NCI-H524 treated with DMSO at 0.1 percent for 48 hours (cell line): ENCODE results near the gene AXIN1.
A peak's percentile ranks its signal among the peaks of the same experiment; 100 is the strongest.
"Not testable (repeated sequence)": the region's sequence is repeated elsewhere in the genome, so short reads cannot be mapped to it uniquely, and the experiment has no call there.

Experiments
- DNase-seq: peaks from one replicate; lab custom pipeline; 2025; lab: John Stamatoyannopoulos, UW

Gene AXIN1, protein sequence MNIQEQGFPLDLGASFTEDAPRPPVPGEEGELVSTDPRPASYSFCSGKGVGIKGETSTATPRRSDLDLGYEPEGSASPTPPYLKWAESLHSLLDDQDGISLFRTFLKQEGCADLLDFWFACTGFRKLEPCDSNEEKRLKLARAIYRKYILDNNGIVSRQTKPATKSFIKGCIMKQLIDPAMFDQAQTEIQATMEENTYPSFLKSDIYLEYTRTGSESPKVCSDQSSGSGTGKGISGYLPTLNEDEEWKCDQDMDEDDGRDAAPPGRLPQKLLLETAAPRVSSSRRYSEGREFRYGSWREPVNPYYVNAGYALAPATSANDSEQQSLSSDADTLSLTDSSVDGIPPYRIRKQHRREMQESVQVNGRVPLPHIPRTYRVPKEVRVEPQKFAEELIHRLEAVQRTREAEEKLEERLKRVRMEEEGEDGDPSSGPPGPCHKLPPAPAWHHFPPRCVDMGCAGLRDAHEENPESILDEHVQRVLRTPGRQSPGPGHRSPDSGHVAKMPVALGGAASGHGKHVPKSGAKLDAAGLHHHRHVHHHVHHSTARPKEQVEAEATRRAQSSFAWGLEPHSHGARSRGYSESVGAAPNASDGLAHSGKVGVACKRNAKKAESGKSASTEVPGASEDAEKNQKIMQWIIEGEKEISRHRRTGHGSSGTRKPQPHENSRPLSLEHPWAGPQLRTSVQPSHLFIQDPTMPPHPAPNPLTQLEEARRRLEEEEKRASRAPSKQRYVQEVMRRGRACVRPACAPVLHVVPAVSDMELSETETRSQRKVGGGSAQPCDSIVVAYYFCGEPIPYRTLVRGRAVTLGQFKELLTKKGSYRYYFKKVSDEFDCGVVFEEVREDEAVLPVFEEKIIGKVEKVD

DNA sequence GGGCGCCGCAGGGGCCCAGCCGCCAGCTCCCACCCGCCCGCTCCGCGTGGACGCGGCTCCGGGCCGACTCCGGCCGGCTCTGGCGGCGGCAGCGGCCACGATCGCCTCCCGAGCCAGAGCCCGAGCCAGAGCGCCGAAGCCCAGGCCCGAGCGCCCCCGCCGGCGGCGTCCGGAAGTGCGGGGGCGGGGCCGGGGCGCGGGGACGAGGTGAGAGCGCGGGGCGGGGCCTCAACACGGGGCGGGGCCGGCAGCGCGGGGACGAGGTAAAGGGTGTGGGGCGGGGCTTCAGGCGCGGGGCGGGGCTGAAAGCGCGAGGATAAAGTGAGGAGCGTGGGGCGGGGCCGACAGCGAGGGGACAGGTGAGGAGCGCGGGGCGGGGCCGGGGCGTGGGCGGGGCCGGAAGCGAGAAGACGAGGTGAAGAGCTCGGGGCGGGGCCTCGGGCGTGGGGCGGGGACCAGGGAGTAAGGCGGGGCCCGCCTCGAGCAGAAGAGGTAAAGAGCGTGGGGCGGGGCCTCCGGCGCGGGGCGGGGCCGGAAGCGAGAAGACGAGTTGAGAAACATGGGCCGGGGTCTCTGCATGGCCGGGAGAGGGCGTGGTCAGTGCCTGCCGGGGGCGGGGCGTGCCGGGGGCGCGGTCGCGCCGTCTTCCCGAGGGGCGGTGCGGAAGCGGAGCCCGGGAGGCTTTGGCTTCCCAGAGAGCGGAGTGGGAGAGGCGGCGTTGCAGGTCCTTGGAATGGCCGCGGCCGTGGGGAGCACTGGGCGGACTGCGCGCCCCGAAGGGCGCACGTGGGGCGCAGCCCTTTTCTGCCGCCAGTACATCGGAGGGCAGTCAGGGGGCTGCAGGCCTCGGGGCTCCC lies at the start of gene AXIN1:
Gene AXIN1 (minus strand): TSS at position 177 of the 857 bp plus-strand sequence. CDS start 5,698 bp downstream, outside the sequence.
- peak; percentile 90 for DNase-seq

DNA sequence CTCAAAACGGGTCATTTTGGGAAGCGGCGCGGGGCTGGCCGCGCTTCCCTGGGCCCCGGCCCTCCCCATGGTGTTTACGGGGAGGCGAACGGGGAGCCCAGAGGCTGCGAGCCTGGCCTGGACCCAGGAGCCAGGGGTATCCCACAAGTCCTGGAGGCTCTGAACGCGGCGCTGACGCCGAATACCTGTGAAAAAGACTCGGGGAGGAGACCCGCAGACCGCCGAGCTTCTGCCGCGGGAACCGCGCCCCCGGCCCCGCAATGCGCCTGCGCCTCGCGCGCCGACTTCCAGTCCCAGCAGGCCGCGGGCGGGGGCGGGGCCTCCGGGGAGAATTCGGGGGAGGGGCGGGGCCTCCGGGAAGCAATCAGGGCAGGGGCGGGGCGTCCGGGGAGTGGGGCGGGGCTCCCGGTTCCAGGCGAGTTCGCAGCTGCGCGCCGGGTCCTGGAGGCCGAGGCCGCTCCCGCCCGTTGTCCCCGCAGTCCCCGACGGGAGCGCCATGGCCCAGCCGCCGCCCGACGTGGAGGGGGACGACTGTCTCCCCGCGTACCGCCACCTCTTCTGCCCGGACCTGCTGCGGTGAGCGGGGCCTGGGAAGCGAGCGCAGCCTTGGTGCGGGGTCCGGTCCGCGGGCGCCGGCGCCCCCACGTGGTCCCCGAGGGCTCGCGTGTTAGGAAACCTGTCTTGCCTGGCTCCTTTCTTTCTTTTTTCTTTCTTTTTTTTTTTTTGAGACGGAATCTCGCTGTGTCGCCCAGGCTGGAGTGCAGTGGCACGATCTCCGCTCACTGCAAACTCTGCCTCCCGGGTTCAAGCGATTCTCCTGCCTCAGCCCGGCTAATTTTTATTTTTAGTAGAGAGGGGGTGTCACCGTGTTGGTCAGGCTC lies 49.2 kb upstream of the AXIN1 start, which contains the start of gene DECR2:
Gene DECR2 (plus strand): TSS at position 418 of the 881 bp plus-strand sequence. CDS start 79 bp downstream, at position 497.
- DNase-seq = no peak

DNA sequence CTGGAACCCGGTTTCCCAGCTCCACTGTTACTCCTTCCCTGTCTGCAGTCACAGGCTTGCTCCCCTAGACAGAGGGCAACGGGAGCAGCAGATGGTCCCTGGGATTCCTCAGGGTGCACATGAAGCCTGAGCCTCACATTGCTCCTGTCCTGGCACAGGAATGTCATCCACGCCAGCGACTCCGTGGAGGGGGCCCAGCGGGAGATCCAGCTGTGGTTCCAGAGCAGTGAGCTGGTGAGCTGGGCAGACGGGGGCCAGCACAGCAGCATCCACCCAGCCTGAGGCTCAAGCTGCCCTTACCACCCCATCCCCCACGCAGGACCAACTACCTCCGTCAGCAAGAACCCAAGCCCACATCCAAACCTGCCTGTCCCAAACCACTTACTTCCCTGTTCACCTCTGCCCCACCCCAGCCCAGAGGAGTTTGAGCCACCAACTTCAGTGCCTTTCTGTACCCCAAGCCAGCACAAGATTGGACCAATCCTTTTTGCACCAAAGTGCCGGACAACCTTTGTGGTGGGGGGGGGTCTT lies 47.6 kb upstream of the AXIN1 start:
- no peak for DNase-seq

DNA sequence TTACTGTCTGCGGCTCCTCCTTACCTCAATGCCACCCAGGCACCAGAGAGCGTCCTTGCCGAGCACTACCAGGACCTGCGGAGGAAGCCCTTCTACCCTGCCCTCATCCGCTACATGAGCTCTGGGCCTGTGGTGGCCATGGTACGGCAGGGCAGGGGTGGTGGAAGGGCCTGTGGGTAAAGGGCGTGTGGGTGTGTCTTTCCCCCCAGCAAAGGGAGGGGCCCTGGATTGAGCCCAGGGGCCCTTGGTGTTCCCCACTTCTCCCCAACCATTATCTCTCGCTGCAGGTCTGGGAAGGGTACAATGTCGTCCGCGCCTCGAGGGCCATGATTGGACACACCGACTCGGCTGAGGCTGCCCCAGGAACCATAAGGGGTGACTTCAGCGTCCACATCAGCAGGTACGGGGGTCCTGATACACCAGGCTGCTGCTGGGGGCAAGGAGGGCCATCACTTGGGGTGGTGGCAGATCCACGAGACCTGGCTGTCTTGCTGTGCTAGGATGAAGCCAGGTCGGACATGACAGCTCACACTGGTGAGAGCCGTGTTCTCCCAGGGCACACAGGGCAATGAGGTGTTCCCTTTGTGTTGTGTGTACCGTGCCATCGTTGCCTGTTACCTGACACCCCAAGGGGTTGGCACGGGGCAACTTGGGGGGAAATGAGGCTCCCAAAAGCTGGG lies 47.0 kb upstream of the AXIN1 start:
- DNase-seq = no peak

DNA sequence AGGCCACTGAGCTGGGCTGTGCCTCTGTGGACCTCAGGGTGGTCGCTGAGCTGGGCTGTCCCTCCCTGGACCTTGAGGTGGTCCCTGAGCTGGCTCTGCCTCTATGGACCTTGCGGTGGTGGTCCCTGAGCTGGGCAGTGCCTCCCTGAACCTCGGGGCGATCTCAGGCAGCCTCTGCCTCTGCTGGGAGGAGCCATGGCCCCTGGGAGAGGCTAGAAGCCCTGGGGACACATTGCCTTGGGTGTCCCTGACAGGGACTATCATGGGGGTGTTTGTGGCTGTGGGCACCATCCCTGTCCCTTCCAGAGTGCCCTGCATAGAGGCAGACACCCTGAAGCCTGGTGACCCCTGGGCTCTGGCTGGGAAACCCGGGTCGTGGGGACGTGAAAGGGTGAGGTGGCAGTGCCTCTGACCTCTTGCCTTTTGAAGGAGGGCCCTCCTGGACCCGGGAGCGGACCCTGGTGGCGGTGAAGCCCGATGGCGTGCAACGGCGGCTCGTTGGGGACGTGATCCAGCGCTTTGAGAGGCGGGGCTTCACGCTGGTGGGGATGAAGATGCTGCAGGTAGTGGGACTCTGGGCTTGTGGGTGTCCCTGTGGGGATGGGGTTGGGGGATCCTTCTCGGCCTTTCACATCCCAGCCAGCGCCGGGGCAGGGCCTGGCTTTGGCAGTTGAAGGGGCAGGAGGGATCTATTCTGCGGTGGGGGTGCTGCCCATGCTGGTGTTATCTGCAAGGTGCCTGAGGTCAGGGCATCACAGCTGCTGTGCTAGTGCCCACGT lies 46.2 kb upstream of the AXIN1 start:
- no peak for DNase-seq

DNA sequence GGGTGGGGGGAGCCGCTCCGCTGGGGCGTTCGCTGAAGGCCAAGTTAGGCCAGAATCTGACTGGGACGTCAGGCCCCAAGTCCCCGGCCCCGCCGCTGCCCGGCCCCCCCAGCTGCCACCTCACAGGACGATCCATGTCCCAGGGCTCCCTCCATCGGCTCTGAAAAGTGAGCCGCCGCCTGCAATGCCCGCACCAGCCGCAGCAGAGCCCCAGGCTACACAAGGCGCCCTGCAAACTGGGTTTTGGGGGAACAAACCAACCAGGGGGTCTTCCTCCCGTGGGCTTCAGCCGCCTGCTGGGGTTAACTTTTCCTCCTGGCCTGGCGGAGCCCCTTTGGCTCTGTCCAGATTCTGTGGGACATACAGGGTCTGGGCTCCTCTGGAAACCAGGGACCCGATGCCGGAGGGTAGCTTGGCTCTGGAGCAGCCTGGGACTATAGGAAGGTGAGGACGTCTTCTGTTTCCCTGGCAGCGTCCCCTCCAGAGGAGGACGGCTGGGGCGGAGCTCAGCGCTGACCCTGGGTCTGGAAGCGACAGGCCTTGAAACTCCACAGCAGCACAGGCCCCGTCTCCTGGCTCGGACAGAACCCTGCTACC lies 45.3 kb upstream of the AXIN1 start:
- no peak for DNase-seq

DNA sequence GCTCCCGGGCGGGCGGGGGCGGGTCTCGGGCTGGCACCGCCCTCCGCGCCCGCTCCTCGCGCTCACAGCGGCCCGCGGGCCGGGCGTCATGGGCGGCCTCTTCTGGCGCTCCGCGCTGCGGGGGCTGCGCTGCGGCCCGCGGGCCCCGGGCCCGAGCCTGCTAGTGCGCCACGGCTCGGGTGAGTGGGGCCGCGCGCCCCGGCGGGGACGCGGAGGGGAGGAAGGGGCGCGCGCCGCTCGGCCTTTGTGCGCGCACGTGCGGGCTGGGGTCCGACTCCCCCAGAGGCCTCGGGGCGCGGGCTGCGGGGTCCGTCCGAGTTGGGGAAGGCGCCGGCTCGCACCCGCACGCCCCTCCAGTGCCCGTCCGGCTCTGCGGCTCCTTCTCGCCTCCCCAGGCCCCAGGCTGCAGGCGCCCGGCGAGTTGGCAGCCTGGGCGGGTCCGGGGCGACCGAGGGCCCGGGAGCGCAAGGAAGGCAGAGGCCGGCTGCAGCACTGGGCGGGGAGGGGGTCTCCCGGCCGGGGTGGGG lies 44.7 kb upstream of the AXIN1 start, which contains the start of gene NME4:
Gene NME4 (plus strand): TSS at position 65 of the 527 bp plus-strand sequence. CDS start 24 bp downstream, at position 89.
- no peak for DNase-seq

DNA sequence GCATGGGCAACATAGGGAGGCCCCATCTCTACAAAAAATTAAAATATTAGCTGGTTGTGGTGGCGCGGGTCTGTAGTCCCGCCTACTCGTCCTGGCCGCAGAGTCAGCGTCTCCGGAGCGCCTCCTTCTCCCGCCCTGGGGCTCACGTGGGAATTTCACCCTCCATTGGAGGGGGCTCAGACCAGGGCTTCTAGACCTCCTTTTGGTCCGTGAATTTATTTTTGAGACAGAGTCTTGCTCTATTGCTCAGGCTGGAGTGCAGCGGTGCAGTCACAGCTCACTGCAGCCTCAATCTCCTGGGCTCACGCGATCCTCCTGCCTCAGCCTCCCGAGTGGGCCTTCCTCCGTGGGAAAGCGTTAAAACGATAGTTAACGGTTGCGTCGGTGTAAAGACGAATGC lies 44.1 kb upstream of the AXIN1 start:
- DNase-seq = no peak

DNA sequence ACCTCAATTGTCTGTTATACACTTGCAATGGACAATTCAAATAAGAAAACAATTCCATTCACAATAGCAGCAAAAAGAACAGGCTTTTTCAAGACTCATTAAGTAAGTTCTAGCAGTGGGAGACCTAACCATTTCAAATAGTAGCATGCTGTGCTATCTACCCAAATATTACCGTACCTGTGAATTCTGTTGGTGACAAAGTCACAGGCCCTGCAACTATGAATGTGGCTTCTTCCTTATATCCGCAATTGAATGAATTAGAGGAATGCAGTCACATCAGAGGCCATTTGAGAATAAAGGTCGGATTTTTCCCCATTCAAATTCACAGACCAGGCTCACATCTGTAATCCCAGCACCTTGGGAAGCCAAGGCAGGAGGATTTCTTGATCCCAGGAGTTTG lies 43.7 kb upstream of the AXIN1 start:
- DNase-seq = no peak

DNA sequence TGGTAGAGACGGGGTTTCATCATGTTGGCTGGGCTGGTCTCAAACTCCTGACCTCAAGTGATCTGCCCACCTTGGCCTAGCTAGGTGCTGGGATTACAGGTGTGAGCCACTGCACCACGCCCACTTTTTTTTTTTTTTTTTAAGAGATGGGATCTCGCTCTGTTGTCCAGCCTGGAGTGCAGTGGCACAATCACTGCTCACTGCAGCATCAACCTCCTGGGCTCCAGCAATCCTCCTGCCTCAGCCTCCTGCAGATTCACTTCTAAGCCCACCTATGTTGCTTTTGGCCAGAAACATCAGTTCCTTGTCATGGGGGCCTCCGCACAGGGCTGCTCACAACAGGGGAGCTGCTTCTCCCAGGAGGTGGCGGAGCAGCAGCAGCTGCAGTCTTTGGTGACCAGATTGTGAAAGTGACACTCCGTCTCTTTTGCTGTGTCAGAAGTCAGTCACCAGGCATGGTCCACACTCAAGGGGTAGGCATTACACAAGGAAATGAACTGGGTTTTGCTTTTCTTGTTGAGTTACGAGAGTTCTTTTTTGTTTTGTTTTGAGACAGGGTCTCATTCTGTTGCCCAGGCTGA lies 40.0 kb upstream of the AXIN1 start:
- DNase-seq = no peak

DNA sequence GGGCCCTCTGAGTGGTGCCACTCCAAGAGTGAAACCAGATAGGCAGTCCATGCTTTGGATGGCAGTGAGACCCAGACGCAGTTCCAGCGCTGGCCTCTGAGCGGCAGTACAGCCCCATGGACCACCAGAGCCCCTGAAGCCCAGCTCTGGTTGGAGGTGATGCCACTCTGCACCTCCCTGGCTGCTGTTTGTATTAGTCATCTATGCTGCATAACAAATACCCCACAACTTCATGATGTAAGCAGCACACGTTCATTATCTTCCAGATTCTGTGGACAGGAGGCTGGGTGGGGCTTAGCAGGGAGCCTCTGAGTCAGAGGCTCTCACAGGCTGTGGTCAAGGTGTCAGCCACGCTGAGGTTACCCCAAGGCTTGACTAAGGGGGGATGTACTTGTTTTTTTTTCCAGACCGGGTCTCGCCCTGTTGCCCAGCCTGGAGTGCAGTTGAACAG lies 39.4 kb upstream of the AXIN1 start:
- no peak for DNase-seq

DNA sequence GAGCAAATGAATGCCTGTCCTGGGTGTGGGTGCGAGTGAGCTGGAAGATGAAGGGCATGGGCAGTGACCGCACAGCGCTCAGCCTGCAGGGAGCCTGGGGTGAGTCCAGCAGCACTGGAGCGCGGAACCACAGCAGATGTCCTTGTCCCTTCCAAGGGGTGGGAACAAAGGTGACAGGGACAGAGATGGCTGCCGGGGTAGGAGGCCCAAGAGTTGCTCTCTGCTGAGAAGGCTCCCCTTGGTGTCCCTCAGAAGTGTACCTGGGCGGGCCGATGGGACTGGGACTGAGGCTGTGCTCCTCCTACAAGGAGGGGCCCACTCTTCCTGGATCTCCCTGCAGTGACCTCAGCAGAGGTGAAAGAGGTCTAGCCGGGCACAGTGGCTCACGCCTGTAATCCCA lies 36.8 kb upstream of the AXIN1 start:
- no peak for DNase-seq

DNA sequence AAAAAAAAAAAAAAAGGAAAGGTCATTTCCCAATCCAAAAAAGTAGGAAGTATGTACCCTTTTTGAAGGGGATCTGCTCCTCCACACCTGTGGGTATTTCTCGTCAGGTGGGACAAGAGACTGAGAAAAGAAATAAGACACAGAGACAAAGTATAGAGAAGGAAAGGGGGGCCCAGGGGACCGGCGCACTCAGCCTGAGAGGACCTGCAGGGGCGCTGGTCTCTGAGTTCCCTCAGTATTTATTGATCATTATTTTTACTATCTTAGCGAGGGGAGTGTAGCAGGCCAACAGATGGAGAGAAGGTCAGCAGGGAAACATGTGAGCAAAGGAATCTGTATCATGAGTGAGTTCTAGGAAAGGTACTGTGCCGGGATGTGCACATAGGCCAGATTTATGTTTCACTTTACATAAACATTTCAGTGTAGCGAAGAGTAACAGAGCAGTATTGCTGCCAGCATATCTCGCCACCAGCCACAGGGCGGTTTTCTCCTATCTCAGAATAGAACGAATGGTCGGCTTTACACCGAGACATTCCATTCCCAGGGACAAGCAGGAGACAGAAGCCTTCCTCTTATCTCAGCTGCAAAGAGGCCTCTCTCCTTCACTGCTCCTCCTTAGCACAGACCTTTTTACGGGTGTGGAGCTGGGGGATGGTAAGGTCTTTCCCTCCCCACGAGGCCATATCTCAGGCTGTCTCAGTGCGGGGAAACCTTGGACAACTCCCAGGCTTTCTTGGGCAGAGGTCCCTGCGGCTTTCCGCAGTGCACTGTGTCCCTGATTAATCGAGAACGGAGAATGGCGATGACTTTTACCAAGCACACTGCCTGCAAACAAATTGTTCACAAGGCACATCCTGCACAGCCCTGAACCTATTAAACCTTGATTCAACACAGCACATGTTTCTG lies 35.5 kb upstream of the AXIN1 start:
- not testable (repeated sequence) for DNase-seq

DNA sequence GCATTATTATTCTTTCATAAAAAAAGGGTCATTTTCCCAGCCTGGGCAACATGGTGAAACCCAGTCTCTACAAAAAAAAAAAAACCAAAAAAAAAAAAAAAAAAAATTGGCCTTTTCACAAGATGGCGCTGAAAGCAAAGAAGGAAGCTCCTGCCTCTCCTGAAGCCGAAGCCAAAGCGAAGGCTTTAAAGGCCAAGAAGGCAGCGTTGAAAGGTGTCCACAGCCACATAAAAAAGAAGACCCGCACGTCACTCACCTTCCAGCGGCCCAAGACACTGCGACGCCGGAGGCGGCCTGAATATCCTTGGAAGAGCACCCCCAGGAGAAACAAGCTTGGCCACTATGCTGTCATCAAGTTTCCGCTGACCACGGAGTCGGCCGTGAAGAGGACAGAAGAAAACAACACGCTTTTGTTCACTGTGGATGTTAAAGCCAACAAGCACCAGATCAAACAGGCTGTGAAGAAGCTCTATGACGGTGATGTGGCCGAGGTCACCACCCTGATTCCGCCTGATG lies 34.2 kb upstream of the AXIN1 start:
- no peak for DNase-seq

DNA sequence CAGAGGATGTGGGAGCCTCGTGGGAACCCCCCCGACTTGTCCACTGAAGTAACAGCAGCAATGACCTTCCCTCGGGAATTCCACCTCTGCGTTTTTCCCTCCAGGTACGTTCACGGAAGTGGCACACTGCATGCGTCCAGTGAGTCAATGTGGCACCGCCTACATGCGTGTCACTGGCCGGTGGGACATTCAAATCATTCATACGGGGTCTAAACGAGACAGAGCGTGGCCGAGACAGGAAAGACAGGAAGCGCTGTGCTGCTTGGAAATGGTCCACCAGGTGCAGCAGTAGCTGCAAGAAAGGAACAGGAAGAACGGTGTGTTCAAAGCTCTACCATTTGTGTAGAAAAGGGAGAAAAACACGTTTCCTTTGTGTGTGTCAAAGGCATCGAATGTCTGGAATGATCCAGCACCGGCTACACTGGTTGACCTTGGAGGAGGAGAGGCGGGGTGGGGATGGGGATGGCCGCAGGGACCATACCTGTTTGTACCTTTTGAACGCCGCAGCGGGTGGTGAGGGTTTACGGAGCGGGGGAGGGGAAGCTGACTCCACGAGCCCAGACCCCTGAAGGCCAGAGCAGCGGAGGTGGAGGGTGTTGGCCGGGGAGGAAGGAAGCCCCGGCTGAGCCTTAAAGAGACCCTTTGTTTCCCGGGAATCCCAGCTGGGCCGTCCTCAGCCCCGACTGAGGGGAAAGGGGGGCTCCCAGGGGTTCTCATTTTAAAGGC lies 31.0 kb upstream of the AXIN1 start:
- no peak for DNase-seq
